GM10266 (cell line): ENCODE results near the gene SEL1L3.

Experiments used
- DNase-seq: peaks from one replicate; pipeline ENCODE4 v3.0.0; 2012; ENCODE audit errors: extremely low spot score
- TF ChIP-seq, protein P1 (sequence below): IDR thresholded peaks from 2 replicates; pipeline ENCODE4 v1.5.1; 2012; ENCODE audit warnings: mild to moderate bottlenecking, low read depth; ENCODE audit not compliant: control insufficient read depth, insufficient read depth; ENCODE audit errors: missing control alignments

The SEL1L3 gene

DNA sequence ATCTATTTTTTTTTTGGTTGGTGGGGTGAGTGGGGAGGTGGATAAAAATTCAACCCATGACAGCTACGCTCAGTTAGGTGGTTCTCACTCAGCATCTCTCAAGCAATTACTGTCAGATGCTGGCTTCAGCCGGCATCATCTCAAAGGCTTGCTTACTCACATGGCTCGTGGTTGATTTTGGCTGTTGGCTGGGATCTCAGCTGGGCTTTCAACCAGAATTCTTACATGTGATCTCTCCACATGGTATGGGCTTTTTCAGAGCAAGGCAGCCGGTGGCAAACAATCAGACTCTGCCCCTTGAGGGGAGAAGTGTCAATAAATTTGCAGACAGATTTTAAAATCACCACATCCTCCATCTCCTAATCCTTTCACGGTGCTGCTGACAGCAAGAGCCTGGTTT lies 159.9 kb downstream of the SEL1L3 start:
- no peak for DNase-seq
- TF ChIP-seq, protein P1, sequence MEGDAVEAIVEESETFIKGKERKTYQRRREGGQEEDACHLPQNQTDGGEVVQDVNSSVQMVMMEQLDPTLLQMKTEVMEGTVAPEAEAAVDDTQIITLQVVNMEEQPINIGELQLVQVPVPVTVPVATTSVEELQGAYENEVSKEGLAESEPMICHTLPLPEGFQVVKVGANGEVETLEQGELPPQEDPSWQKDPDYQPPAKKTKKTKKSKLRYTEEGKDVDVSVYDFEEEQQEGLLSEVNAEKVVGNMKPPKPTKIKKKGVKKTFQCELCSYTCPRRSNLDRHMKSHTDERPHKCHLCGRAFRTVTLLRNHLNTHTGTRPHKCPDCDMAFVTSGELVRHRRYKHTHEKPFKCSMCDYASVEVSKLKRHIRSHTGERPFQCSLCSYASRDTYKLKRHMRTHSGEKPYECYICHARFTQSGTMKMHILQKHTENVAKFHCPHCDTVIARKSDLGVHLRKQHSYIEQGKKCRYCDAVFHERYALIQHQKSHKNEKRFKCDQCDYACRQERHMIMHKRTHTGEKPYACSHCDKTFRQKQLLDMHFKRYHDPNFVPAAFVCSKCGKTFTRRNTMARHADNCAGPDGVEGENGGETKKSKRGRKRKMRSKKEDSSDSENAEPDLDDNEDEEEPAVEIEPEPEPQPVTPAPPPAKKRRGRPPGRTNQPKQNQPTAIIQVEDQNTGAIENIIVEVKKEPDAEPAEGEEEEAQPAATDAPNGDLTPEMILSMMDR, result no peak

DNA sequence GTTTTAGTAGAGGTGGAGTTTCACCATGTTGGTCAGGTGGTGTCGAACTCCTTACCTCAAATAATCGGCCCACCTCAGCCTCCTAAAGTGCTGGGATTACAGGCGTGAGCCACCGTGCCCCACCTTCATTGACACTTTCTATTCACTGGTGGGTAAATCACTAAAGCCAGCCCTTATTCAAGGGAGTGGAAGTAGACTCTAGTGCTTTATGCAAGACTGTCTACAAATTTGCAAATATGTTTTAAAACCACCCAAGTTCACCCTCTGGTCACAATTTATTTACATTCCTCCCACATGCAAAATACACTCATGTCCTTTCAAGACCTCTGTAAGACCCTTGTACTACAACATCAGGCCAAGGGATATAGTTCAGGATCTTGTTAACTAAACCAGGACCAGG lies 162.1 kb downstream of the SEL1L3 start:
- TF ChIP-seq, protein P1, result no peak
- DNase-seq, result no peak

DNA sequence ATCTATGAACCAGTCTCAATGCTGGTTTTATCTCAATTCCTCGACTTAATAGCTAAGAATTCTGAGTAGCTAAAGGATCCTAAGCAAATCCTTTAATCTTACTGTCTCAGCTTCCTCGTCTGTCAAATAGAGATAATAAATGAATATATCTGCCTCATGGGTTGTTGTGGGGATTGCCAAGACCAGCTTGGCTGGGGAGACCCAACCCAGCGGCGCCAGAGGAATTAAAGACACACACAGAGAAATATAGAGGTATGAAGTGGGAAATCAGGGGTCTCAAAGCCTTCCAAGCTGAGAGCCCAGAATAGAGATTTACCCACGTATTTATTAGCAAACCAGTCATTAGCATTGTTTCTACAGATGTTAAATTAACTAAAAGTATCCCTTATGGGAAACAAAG lies 165.3 kb downstream of the SEL1L3 start:
- TF ChIP-seq, protein P1, result no peak
- DNase-seq, result no peak
